ENCODE measurements around the gene TALDO1. TPM values are rescaled to one million over a fixed set of nuclear protein-coding genes. Genes with fewer than 3 reads are reported as not detected.

The TALDO1 gene
- 159 TPM for polyA plus RNA-seq (2013, experiment 1 of 2; ENCODE audit: insufficient read length)
- polyA plus RNA-seq (2013, experiment 2 of 2; ENCODE audit: insufficient read length) = 142 TPM

DNA sequence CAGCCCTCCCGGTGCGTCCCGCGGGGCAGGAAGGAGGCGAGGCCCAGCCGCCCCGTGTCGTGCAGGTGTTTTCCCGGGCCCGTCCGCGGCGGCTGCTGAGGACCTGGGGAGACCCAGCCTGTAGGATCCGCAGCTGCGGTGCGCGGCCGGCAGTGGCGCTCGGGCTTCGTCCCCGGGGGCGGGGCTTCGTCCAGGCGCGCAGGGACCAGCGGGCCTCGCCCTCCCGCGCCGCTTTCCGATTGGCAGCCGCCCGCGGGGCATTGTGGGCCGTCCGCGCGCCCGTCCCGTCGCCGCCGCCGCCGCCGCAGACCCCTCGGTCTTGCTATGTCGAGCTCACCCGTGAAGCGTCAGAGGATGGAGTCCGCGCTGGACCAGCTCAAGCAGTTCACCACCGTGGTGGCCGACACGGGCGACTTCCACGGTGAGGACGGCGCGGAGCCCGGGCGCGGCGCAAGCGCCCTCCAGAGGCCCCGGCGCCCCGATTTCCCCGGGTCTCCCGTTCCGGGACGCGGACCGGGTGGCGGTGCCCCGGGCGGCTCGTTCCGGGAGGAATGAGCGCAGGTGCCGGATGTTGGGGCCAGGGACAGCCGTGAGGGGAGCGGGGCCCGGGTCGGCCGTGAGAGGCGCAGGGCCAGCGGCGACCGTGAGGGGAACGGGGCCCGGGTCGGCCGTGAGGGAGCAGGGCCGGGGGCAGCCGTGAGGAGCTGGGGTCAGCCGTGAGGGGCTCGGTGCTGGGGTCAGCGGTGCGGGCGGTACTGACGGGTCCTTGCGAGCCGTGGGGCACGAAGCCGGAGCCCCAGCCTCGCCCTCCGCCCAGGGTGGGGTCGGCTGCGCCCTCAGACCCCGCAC is at the start of gene TALDO1:
TSS of gene TALDO1 (plus strand) at position 307 of the 849 bp plus-strand sequence. CDS start at position 325, 18 bp downstream.
- peak; percentile 86 for DNase-seq

DNA sequence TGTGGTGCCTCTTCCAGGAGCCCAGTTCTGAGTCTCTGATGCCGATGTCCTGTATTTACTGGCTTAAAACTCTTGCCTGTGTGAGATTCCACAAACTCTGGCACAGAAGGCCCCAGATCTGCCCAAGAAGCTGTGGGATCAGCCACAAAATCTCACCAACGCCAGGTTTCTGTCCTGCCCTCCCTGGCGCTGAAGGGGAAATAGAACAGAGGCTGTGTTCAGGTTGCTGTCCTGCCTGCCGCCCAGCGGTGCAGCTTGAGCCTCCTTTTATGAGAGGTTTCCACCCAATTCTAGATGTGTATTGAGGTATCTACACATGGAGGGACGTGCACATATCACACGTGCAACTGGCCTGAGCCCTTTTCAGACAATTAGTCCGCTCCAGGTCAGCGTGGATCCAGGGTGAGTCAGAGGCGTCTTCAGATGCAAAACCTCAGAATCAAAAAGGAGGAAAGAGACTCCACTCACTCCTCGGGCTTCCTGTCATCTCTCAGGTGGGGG is 49.4 kb upstream of the TALDO1 start:
- peak; percentile 13 for DNase-seq

DNA sequence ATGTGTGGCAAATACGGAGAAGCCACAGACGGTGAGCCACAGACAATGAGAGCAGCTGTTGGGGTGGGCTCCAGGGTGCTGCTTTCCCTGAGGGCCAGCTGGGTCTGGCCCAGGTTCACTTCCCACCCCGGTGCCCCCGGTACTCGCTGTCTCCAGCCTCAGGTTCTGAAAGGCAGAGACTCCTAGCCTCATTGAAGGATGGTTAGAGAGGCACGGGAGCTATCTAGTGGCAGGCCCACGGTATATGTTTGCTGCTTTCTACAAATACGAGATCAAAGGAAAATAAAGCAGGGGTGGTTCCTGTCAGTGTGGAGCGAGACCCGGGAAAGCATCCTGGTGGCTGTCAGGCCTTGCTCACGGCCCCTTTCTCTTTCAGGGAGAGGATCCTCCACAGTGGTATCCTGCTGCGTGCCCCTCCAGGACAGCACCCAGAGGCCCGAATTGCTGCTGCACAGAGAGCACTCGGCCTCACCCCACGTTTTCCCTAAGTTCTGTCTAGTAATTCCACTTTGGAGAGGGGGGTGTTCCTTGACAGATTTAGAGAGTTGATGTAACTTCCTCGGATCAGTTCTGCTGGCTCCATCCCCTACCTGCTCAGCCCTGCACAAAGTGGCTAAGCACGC is 48.7 kb upstream of the TALDO1 start:
- no peak for DNase-seq

DNA sequence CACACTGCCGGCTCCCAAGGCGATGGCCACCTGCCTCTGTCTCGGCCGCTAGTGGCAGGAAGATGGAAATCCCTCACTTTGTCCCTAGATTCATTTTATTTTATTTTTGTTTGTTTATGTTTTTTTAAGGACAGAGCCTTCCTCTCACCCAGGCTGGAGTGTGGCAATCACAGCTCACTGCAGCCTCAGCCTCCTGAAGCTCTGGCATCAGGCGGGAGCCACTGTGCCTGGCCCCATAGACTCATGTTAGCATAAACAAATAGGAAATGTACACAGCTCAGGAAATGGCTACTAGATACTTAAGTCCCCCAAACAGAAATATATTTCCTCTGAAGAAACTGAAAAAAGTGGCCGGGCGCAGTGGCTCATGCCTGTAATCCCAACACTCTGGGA is 48.2 kb upstream of the TALDO1 start:
- no peak for DNase-seq

DNA sequence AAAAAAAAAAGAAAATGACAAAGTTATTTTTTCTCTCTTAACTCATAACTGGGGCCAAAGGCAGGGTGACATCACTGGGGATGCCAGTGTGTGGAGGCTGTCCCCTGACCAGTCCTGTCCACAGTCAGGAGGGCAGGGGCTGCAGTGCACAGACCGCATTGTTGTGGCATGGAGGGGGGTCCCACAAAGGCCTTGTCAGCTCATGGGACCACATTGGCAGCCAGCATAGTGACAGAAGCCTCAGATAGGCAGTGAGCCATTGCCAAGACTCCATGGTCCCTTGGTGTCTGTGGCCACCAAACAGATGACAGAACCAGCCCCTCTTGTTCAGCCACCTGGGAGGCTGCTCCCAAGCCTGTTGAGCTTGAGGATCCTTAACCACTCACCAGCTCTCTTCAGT is 47.5 kb upstream of the TALDO1 start:
- no peak for DNase-seq

DNA sequence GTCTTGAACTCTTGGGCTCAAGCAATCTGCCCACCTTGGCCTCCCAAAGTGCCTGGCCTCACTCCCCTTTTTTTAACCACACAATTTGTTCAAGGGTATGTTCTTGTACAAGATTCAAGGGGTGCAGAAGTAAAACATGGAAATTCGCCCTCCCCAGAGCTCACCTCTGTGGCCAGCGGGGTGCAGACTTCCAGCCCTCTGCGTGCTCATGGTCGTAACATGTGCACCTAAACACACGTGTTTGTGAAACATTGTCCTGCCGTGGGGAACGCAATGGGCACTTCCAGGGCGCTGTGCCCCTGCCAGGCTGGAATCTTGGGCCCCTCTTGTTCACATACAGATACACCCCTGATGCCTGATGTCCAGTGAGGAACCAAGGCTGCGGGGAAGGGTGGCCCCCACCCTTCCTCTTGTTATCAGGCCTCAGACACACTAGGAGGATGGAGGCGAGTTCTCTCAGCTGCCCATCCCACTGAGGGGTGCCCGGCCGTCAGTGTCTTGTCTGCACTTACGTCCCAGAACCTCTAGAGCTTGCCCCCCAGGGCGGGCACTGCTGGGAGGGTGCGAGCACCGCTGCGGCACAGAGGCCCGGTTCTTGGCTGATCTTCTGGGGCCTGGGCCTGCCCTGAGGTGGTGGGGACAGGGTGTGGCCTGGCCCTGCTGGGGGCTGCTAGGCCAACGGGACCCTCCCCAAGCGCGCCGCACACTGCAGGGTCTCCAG is 45.4 kb upstream of the TALDO1 start:
- DNase-seq = no peak

DNA sequence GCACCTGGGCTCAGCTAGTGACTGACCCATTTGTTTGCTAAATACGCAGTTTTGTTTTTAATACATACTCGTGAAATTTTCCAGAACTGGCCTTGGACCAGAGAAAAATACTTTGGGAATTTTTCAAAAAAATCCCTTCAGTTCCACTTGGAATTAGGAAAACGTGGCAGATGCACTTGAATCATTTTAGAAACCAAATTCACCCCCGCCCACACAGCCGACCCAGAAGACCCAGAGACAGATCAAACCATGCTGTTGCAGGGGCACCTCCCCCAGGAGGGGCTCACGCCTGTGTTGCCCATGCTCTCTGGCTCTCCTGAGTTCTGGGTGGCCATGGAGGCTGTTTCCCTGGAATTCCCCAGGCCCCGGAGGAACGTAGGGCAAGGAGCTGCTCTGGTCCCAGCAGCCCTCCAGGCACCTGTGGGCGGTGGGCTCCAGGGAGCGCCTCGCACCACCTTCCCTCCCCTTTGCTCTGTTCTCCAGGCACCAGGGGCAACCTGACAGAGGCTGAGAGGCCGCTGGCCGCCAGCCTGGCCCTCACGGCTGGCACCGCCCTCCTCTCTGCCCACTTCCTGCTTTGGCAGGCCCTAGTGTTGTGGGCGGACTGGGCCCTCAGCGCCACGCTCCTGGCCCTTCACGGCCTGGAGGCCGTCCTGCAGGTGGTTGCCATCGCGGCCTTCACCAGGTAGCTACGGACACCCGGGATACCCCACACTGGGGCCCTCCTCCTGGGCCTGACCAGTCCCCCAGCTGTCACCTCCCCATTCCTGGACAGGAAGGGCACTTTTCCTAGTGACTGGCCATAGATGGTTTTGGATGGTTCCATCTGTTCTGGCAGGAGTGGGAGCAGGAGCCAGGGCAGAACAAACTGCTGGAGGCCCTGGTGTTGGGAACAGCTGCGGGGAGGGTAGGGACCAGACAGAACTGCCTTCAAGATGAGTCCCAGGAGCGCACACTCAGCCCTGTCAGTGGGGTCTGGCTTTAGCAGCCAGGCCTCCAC is 44.5 kb upstream of the TALDO1 start:
- DNase-seq = no peak

DNA sequence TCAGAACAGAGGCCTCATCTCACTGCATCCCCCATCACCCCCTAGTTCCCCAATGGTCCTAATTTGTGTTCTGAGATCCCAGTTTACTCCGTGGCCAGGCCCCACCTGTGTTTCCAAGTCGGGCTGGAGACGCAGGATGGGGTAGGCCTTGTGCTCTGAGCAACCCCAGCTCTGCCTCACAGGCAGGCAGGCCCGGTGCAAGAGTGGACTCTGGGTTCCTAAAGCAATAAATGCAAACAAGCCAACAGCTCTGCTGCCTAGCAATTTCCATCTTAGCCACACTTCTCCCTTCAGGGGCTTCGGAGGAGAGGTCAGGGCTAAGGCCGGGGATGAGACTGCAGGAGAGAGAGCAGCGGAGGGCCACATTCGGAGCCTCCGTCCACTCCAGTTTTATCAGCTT is 43.8 kb upstream of the TALDO1 start:
- no peak for DNase-seq

DNA sequence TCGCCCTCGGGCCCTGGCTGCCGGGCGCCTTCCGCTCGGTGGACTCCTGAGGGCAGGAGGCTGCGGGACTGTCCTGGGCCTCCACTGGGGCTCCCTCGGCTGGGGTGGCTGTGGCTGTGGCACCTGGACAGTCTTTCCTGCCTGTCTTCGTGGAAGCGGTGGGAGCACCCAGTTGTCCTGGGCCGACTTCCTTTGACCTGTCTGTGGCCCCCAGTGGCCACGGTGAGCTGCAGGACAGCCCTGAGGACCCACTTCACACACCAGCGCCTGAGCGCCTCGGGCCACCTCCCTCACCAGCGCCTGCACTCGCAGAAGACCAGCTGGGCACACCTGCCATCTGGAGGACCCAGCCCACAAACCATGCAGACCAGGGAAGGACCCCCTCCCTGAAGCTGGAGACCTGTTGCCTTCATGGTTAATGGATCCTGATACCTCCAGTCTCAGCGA is 43.0 kb upstream of the TALDO1 start:
- no peak for DNase-seq

DNA sequence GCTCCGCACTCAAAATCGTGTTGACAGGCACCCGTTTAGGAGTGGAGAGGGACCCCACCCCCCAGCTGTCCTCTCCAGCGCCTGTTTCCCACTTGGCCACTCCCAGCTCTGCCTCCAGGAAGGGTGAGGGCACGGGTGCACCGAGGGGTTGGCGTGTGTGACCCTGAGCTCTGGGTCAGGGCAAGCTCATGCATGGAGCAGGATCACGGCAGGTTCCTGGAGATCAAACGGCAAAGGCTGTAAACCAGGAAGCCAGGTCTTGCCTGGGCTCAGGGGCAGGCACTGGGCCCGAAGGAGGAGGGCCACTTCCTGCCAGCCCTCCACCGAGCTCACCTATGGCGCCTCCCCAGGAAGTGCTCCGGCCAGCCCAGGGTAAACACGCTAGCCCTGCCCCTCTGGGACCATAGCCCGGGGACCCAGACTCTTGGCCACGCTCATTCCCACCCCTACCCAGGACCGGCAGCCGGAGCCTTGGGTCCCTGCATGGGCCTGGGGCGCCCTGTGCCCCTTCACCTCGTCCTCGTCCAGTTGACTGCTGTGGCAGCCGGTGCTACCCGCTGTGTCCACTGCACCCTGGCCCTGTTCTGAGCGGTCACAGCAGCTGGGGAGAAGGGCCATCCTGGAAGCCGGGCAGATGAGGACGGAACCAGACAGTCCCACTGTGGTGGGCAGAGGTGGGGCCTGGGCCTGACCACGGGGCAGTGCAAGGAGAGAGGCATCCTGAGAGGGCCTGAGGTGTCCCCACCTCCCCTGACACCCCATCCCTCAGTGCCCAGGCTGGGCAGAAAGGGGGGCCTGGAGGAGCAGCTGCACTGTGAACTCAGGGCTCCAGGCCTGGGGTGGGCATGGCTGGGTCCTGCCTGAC is 42.3 kb upstream of the TALDO1 start:
- no peak for DNase-seq

DNA sequence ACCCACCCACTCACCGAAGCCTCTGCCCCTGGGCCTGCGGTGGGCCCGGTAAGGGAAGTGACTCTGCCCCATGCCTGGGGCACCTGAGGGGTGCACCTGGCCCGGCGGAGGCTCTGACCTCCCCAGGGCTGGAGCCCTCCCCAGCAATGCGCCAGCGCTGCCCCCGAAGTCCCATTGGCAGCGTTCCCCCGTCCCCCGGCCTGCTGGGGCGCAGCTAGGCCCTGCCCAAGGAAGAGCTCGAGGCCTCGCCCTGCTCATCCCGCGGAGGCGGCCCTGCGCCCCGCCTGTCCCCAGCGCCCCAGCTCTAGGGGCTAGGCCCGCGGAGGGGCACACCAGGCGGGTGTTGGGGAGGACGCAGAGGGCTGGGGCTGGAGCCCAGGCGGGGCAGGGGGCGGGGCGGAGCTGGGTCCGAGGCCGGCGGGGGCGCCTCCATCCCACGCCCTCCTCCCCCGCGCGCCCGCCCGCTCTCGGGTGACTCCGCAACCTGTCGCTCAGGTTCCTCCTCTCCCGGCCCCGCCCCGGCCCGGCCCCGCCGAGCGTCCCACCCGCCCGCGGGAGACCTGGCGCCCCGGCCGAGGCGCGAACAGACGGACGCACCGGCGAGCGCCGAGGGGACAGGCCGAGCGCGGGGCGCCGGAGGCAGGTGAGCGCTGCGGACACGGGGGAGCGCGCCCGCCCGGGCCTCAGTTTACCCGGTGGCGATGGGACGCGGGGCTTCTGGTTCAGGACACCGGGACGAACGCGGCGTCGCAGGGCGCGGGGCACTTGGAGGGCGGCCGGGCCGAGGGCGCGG is 41.4 kb upstream of the TALDO1 start, which contains the start of gene EPS8L2:
TSS of gene EPS8L2 (plus strand) at position 586 of the 793 bp plus-strand sequence. CDS start 3,177 bp downstream, outside the sequence.
- DNase-seq = no peak

DNA sequence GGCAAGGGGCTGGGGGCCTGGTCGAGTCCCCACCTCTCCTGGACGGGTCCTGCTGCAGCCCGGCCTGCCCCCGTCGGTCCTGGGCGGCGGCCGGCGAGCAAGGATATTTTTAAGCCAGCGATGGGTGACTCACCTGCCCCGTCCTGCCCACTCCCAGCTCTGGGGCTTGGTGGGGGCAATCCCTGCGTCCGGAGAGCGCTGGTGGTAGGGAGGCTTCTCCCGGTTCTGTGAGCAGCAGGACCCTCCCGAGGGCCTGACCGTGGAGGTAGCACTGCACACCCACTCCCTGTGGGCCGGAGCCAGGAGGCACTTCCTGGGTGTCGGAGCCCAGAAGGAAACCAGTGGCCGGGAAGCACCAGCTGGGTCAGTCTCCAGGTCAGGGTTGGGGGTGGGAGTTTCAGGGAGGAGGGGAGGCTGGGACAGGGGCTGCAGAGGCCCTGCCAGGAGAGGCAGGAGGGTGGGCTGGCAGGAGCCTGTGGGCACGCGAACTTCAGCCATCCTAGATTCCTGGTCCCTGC is 40.8 kb upstream of the TALDO1 start:
- DNase-seq = peak; percentile 28

DNA sequence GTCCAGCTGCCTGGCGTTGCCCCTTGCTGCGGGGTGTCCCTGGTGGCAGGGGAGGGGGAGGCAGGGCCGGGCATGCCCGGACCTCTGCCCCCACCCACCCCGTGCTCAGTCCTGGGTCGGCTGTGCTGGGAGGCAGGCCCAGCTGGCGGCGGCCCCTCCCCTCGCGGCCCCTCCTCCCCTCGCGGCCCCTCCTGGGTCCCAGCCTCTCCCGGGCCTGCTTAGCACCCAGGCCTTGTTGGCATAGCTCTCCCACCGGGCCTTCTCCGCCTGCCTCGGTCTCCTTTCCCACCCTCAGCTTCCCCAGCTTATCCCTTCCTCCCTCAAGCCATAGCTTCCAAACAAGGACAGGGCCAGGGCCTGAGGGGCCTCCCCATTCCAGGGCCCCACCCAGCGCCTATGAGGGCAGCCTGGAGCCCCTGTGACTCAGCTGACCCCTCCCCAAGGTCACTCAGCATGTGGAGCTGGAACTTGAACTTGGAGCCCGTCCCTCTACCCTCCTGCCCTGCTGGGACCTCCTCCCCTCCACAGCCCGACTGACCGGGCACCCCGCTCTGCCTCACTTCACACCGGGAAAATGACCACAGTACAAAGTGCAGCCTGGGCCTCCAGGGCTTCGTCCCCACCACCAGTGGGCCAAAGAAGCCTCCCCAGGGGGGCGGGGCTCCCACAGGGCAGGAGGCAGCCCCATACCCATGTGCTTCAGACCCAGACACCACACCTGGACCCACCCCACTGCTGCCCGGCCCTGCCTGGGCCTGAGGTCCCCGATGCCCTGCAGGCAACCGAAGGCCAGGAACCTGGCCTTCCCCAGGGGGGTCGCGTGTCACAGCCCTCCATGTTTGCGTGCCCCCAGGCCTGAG is 40.1 kb upstream of the TALDO1 start:
- DNase-seq = peak; percentile 46

DNA sequence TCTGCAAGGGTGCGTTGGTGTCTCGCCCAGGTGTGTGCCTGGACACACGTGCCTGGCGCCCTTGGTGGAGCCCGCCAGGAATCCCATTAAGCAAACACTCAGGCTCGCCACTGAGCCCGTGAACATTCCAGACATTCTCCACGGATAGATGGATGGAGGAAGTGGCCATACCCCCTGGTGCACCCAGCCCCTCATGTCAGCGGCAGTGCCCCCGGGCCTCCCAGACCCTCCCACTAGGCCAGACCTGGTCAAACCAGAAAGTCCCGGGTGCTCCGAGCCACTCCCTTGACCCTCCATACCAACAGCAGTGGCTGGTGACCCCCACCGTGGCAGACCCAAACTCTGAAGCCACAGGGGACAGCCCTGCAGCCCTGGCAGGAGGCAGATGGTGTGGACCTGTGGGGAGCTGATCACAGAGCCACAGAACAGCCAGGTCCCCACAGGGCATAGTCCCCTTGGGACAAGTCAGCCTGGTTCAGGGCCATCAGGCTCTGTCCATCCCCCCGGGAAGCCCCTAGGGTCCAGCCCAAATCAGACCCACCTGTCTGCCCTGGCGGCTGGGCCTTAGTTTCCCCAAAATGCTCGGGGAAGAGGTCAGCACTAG is 39.3 kb upstream of the TALDO1 start:
- DNase-seq = peak; percentile 28

DNA sequence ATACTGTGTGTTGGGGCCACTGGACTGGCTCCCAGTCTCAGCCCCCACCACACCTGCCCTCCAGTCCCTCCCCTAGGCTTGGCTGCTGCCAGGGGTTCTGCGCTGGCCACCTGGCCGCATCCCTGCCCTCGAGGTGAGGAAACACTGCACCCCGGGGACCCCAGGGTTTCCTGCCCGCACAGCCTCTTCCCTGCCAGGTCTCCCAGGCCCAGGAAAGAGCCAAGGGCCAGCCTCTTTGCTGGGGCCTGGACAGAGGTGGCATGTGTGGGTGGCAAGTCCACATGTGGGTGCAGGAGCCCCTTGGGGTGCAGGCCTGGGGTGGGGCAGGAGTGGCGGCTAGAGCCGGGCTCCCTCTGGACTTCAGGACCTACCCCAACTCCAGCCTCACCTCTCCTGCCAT is 38.8 kb upstream of the TALDO1 start:
- no peak for DNase-seq

DNA sequence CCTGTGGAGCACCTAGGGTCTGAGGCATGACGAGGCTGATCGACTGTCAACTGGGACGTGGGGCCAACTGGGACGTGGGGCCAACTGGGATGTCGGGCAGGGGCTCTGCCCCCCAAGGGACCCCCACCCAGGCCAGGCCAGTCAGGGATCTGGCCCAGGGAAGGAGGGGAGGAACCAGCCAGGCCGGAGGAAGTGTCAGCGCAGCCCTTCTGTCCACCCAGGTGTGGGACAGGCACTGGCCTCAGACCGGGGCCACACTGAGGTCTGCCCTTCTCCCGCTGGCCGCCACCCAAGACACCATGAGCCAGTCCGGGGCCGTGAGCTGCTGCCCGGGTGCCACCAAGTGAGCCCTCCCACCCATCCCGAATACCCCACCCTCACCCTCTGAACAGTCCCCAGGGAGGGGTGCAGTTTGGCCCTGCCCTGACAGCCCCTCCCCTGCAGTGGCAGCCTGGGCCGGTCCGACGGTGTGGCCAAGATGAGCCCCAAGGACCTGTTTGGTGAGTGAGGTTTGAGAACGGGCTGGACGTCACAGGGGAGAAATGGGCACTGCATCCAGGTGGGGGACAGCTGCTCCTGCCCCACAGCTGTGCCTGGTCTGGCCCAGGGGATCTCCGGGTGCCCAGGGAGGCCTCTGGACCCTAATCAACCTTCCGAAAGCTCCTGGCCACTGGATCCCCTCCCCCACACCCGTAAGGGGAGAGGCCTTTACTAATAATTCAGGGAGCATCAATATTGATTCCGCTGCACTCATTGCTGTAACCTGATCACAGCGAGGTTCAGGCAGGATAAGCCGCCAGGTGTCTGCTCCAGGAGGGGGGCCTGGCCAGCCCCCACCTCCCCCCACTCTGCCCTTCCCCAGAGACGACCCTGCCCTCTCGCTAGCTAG is 37.9 kb upstream of the TALDO1 start:
- DNase-seq = no peak

DNA sequence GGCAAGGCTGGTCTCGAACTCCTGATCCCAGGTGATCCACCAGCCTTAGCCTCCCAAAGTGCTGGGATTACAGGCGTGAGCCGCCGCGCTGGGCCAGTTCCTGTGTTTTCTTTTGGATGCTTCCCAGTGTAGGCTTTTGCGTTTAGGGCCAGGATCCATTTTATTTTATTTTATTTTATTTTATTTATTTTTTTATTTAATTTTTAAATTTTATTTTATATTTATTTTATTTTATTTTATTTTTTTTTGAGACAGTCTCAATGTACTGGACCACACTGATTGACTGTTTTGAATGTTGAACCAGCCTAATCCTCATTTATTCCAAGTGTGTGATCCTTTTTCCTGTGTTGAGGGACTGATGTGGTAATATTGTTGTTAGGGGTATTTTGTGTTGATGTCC is 32.8 kb upstream of the TALDO1 start:
- no peak for DNase-seq
